DMS 273 (cell line): Measurements from ENCODE around the gene HYDIN.

ENCODE experiments used
- DNase-seq: peaks from one replicate; lab custom pipeline; 2025; ENCODE audit not compliant: unreplicated experiment; lab: John Stamatoyannopoulos, UW

HYDIN gene

GRCh38 chr16:71230122-71230845 is at the start of gene HYDIN:
HYDIN (minus strand) TSS chr16:71230722; CDS start chr16:71186895, 43,827 bp downstream.
- DNase-seq, result peak; percentile 98

- DNase-seq, result no peak
Measured at GRCh38 chr16:71276589-71277334, 46.2 kb upstream of the HYDIN start.

GRCh38 chr16:71273384-71273783 is 42.9 kb upstream of the HYDIN start:
- no peak for DNase-seq

- no peak for DNase-seq
Measured at GRCh38 chr16:71264299-71264698, 33.8 kb upstream of the HYDIN start.

GRCh38 chr16:71263582-71263981 is 33.1 kb upstream of the HYDIN start:
- DNase-seq, result no peak

GRCh38 chr16:71262391-71262790 is 31.9 kb upstream of the HYDIN start:
- no peak for DNase-seq

GRCh38 chr16:71260995-71261394 is 30.5 kb upstream of the HYDIN start:
- DNase-seq, result no peak

- no peak for DNase-seq
Measured at GRCh38 chr16:71259086-71259485, 28.6 kb upstream of the HYDIN start.

- DNase-seq, result peak; percentile 49
Measured at GRCh38 chr16:71258372-71258771, 27.9 kb upstream of the HYDIN start.

GRCh38 chr16:71257768-71258167 is 27.2 kb upstream of the HYDIN start:
- no peak for DNase-seq

GRCh38 chr16:71255721-71256120 is 25.2 kb upstream of the HYDIN start:
- DNase-seq, result peak; percentile 71

- peak; percentile 80 for DNase-seq
Measured at GRCh38 chr16:71254832-71255525, 24.5 kb upstream of the HYDIN start.

- no peak for DNase-seq
Measured at GRCh38 chr16:71250461-71251235, 20.1 kb upstream of the HYDIN start.

GRCh38 chr16:71249399-71249798 is 18.9 kb upstream of the HYDIN start:
- DNase-seq, result peak; percentile 67

- DNase-seq, result no peak
Measured at GRCh38 chr16:71247478-71247877, 17.0 kb upstream of the HYDIN start.

- no peak for DNase-seq
Measured at GRCh38 chr16:71246309-71246708, 15.8 kb upstream of the HYDIN start.

GRCh38 chr16:71244521-71244920 is 14.0 kb upstream of the HYDIN start:
- no peak for DNase-seq

- DNase-seq, result no peak
Measured at GRCh38 chr16:71242601-71243000, 12.1 kb upstream of the HYDIN start.

GRCh38 chr16:71242036-71242435 is 11.5 kb upstream of the HYDIN start:
- DNase-seq, result no peak

GRCh38 chr16:71229344-71229743 is 1.2 kb downstream of the HYDIN start:
- no peak for DNase-seq
